GM13977 (cell line): ENCODE results near the gene CCDC183.
"Not testable (repeated sequence)": the region's sequence is repeated elsewhere in the genome, so short reads cannot be mapped to it uniquely, and the experiment has no call there.

ENCODE experiments used
- DNase-seq: peaks from one replicate; pipeline ENCODE4 v3.0.0; 2012; ENCODE audit warnings: low spot score
- in situ Hi-C: fragments of 300-500 bp; cut with MboI; formaldehyde crosslinking; loops from one replicate; pipeline ENCODE4 v1.12.0; 2022; ENCODE audit warnings: low sequenced_read_pairs, low pct_unique_long_range_greater_than_20kb, mixed read lengths, inconsistent platforms; ENCODE audit not compliant: unreplicated experiment
- TF ChIP-seq, protein P1 (sequence below): IDR thresholded peaks from 2 replicates; pipeline ENCODE4 v1.5.1; 2012; ENCODE audit warnings: mild to moderate bottlenecking, control low read depth; ENCODE audit not compliant: insufficient read depth; ENCODE audit errors: extremely low read depth, missing control alignments

CCDC183 gene

DNA sequence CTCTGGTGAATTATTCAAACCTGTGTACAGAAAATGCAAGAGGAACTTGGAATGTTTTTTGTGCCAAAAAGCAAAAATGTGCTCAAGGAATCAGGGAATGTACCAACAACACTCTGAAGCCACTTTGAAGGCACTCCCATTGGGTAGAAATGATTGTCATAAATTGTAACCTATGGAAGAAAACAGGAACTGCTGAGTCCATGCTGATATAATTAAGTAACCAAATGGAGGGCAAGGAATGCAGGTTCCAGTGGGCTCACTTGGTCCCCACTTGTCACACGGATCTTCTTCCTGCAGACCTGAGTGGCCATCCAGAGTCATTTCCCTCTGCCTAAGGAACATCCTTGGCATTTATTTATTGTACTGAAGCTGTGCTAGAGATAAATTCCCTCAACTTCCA lies 44.9 kb upstream of the CCDC183 start:
- in situ Hi-C loops = no loop called here
- TF ChIP-seq, protein P1, sequence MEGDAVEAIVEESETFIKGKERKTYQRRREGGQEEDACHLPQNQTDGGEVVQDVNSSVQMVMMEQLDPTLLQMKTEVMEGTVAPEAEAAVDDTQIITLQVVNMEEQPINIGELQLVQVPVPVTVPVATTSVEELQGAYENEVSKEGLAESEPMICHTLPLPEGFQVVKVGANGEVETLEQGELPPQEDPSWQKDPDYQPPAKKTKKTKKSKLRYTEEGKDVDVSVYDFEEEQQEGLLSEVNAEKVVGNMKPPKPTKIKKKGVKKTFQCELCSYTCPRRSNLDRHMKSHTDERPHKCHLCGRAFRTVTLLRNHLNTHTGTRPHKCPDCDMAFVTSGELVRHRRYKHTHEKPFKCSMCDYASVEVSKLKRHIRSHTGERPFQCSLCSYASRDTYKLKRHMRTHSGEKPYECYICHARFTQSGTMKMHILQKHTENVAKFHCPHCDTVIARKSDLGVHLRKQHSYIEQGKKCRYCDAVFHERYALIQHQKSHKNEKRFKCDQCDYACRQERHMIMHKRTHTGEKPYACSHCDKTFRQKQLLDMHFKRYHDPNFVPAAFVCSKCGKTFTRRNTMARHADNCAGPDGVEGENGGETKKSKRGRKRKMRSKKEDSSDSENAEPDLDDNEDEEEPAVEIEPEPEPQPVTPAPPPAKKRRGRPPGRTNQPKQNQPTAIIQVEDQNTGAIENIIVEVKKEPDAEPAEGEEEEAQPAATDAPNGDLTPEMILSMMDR = no peak
- no peak for DNase-seq

DNA sequence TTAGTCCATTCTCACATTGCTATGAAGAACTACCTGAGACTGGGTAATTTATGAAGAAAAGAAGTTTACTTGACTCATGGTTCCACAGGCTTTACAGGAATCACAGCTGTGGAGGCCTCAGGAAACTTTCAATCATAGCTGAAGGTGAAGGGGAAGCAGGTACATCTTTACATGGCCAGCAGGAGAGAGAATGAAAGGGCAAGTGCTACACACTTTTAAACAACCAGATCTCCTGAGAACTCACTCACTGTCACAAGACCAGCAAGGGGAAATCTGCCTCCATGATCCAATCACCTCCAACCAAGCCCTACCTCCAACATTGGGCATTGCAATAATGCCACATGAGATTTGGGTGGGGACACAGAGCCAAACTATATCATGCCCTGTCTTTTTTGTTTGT lies 44.3 kb upstream of the CCDC183 start:
- DNase-seq = no peak
- in situ Hi-C loops = no loop called here
- TF ChIP-seq, protein P1 = no peak

DNA sequence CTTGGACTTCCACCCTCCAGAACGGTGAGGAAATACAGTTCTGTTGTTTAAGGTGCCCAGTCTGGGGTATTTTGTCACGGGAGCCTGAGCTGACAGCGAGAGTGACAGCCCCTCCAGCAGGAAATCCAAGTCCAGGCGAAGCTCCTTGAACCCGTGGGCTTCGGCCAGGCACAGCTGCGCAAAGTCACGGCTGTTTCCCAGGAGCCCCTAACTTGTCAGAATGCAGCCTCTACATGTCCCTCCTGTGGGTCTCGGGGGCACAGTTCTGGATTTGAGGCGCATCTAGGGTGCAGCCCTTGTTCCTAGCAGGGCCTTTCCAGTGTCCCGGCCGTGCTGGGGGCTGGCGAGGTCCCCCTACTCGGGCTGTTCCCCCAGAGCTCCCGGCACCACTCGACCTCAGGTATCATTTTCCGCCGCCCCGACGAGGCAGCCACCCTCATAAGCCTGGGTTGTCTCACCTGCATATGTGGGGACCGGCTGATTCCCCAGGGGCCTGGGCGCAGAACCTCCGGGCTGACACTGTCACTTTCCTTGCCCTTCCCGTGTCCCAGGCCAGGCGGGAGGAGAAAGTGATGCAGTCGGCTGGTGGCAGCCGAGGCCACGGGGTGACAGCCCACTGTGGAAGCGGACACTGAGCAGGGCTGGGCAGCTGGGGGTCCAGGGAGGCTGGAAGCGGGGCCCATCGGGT lies 42.6 kb upstream of the CCDC183 start:
- no peak for DNase-seq
- in situ Hi-C loops = no loop called here
- TF ChIP-seq, protein P1 = no peak

DNA sequence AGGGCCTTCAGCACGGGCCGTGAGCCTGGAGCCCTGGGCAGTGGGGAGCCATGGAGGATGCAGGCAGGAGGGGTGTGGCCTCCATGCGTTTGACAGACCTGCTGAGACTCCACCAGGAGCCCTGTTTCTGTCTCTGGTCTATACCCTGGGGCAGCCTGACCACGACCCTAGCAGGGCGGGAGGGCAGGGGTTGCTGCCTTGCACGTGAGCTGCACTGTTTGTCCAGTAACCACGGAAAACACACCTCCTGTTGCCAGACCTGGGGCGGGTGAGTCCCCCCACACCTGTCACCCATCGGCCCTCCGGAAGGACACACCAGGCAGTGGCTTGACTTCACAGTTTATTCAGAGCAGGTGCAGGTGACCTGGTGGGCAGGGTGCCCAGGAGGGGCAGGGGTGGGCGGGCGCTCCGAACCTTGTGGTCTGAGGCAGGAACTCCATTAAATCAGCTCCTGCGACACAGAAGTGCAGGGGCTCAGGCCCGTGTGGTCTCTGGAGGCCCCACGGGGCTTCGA lies 42.0 kb upstream of the CCDC183 start:
- DNase-seq = no peak
- TF ChIP-seq, protein P1 = no peak
- in situ Hi-C loops = no loop called here

DNA sequence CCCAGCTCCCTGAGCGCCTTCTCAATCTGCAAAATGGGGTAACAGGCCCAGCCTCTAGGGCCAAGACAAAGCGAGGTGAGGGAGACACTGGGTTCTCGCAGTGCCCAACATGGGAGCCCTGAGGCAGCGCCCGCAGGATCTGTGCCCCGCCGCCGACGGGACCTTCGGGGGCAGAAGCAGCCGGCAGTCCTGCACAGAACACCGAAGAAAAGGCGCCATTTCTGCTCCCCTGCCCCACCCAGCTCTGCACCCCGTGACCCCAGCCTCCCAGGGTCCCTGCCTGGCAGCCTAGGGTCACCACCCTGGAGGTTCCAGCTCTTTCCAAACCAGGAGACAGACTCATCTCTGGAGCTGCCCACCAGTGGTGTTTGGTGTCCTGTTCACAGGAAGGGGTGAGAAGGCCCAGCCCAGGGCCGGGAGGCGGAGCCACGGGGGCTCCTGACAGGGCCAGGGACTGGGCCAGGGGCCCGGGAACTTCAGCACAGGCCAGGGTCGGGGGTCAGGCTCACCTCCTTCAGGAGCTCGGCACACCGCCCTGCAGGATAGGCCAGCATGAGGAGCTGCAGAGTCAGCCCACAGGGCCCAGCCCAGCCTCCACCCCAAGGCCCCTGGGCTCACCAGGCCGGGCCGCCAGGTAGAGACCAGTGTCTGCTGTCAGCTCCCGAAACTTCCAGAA lies 41.4 kb upstream of the CCDC183 start:
- in situ Hi-C loops = no loop called here
- TF ChIP-seq, protein P1 = no peak
- DNase-seq = no peak

DNA sequence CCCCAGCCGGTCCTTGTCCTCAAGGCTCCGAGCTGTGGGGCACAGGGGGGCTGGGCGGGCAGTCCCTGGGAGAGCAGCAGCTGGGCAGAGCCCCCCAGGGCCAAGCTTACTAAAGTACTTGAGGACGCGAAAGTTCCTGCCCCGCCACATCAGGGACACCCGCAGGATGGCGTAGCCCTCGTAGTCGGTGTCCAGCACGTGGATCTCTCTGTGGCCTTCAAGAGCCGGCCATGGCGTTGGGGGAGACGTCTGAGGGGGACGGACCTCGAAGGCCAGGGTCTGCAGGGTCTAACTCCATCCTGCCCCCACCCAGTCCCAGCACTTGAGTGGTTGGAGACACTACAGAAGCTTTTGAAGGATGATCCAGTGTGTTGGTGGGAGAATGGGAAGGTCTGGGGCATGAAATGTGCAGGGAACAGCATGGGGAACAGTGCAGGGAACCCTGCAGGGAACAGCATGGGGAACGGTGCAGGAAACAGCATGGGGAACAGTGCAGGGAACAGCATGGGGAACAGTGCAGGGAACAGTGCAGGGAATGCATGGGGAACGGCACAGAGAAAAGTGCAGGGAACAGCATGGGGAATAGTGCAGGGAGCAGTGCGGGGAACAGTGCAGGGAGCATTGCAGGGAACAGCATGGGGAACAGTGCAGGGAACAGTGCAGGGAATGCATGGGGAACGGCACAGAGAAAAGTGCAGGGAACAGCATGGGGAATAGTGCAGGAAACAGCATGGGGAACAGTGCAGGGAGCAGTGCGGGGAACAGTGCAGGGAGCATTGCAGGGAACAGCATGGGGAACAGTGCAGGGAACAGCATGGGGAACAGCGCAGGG lies 40.6 kb upstream of the CCDC183 start:
- DNase-seq, in situ Hi-C loops: not testable (repeated sequence)

DNA sequence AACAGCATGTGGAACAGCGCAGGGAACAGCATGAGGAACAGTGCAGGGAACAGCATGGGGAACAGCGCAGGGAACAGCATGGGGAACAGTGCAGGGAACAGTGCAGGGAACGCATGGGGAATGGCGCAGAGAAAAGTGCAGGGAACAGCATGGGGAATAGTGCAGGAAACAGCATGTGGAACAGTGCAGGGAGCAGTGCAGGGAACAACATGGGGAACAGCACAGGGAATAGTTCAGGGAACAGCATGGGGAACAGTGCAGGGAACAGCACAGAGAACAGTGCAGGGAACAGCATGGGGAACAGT lies 40.1 kb upstream of the CCDC183 start:
- TF ChIP-seq, protein P1 = no peak
- in situ Hi-C loops = no loop called here

More for the DNA sequence above, 40.1 kb upstream of the CCDC183 start:
- DNase-seq = no peak
